ENCODE data around the gene SCCPDH.

GRCh38 chr1:246750752-246751151, 26.5 kb downstream of the SCCPDH start:
- no peak for TF ChIP-seq CTCF (IDR thresholded peaks at IDR 0.05)
- no peak for TF ChIP-seq EZH2 (IDR thresholded peaks at IDR 0.05; ENCODE audit: borderline replicate concordance, insufficient read depth, low read depth, low read length, poor library complexity, severe bottlenecking)
